ENCODE data around the gene GRK3.
"Not testable (repeated sequence)": the region's sequence is repeated elsewhere in the genome, so short reads cannot be mapped to it uniquely, and the experiment has no call there.

Gene GRK3

GRCh38 chr22:25698978-25699377, 134.5 kb downstream of the GRK3 start:
- DNase-seq (ENCODE audit: low read depth): no peak

- peak; percentile 32 for DNase-seq (ENCODE audit: low read depth)
These were observed 136.7 kb downstream of the GRK3 start for GRCh38 chr22:25701056-25701780.

GRCh38 chr22:25702040-25702439, 137.6 kb downstream of the GRK3 start:
- peak; percentile 36 for DNase-seq (ENCODE audit: low read depth)

- no peak for DNase-seq (ENCODE audit: low read depth)
These were observed 138.2 kb downstream of the GRK3 start for GRCh38 chr22:25702571-25703167.

- no peak for DNase-seq (ENCODE audit: low read depth)
These were observed 140.2 kb downstream of the GRK3 start for GRCh38 chr22:25704701-25705100.

- no peak for DNase-seq (ENCODE audit: low read depth)
These were observed 141.7 kb downstream of the GRK3 start for GRCh38 chr22:25706197-25706596.

- DNase-seq (ENCODE audit: low read depth): not testable (repeated sequence)
These were observed 144.0 kb downstream of the GRK3 start for GRCh38 chr22:25708430-25708829.

GRCh38 chr22:25709758-25710157, 145.3 kb downstream of the GRK3 start:
- DNase-seq (ENCODE audit: low read depth): no peak

GRCh38 chr22:25710501-25710900, 146.0 kb downstream of the GRK3 start:
- DNase-seq (ENCODE audit: low read depth): no peak

- DNase-seq (ENCODE audit: low read depth): no peak
These were observed 147.0 kb downstream of the GRK3 start for GRCh38 chr22:25711491-25711890.

- no peak for DNase-seq (ENCODE audit: low read depth)
These were observed 148.4 kb downstream of the GRK3 start for GRCh38 chr22:25712661-25713400.

- no peak for DNase-seq (ENCODE audit: low read depth)
These were observed 149.6 kb downstream of the GRK3 start for GRCh38 chr22:25714070-25714469.

GRCh38 chr22:25714739-25715138, 150.3 kb downstream of the GRK3 start:
- no peak for DNase-seq (ENCODE audit: low read depth)

- no peak for DNase-seq (ENCODE audit: low read depth)
These were observed 152.2 kb downstream of the GRK3 start for GRCh38 chr22:25716637-25717036.

- no peak for DNase-seq (ENCODE audit: low read depth)
These were observed 153.8 kb downstream of the GRK3 start for GRCh38 chr22:25718135-25718840.

- DNase-seq (ENCODE audit: low read depth): no peak
These were observed 157.7 kb downstream of the GRK3 start for GRCh38 chr22:25722223-25722622.

GRCh38 chr22:25722626-25723025, 158.2 kb downstream of the GRK3 start:
- peak; percentile 3 for DNase-seq (ENCODE audit: low read depth)

- DNase-seq (ENCODE audit: low read depth): no peak
These were observed 161.8 kb downstream of the GRK3 start for GRCh38 chr22:25726241-25726640.

- no peak for DNase-seq (ENCODE audit: low read depth)
These were observed 163.6 kb downstream of the GRK3 start for GRCh38 chr22:25728071-25728470.

- no peak for DNase-seq (ENCODE audit: low read depth)
These were observed 164.8 kb downstream of the GRK3 start for GRCh38 chr22:25729016-25729995.

GRCh38 chr22:25735650-25736049, 171.2 kb downstream of the GRK3 start:
- no peak for DNase-seq (ENCODE audit: low read depth)

Data from EH (cell line).